Measurements from ENCODE around the gene ADRM1. TPM values are rescaled to one million over a fixed set of nuclear protein-coding genes. Genes with fewer than 3 reads are reported as not detected.

The ADRM1 gene
- total RNA-seq, 5 donors from 2014 or later (not counting 1 experiment from before 2014, with no cell fraction given) = 44.7 to 80.3 (median 72.9) TPM

GRCh38 chr20:62333820-62334595 lies 31.2 kb downstream of the ADRM1 start:
- Histone ChIP-seq H3K27ac (ENCODE audit: low read length) (no peak overlapping the region), H3K27me3 (replicated peaks in 1 of 2; ENCODE audit: control insufficient read depth in 2 of 2, extremely low read depth in 1 of 2, insufficient read depth in 2 of 2, low read length in 1 of 2) (peaks cover 0 to 58% of the 10 kb centered on the region in 2 experiments), H3K36me3 (ENCODE audit: control insufficient read depth in 2 of 2, extremely low read depth in 1 of 2, insufficient read depth in 1 of 2, low read length in 1 of 2) (no peaks in the 10 kb centered on the region), H3K4me1 (ENCODE audit: control insufficient read depth in 1 of 2, extremely low read depth in 1 of 2, insufficient read depth in 2 of 2, low read length in 2 of 2) (no peaks in the 10 kb centered on the region), H3K4me3 (ENCODE audit: control insufficient read depth in 1 of 2, extremely low read depth in 1 of 2, low read length in 1 of 2) (no peak overlapping the region), H3K9me3 (no peaks in the 10 kb centered on the region)
- no peak for DNase-seq
- Mint-ChIP-seq H3K9me3 (no peaks in the 10 kb centered on the region), H3K4me3 (no peak overlapping the region), H3K27me3 (peaks cover 0 to 10% of the 10 kb centered on the region in 2 donors), H3K36me3 (no peaks in the 10 kb centered on the region), H3K4me1 (peaks cover 0 to 10% (median 0%) of the 10 kb centered on the region in 3 donors), H3K27ac (no peak overlapping the region)
- ATAC-seq (replicated peaks in 1 of 4) = no peak
- WGBS (ENCODE audit: insufficient coverage) = 90% methylated on average over 28 of the region's 37 CpGs
- ChIA-PET POLR2A (no interaction called here), CTCF (no interaction called here)

- Mint-ChIP-seq H3K27ac (no peak overlapping the region), H3K4me3 (no peak overlapping the region), H3K27me3 (peaks cover 6 to 12% of the 10 kb centered on the region in 2 donors), H3K4me1 (peaks cover 0 to 15% (median 0%) of the 10 kb centered on the region in 3 donors), H3K9me3 (no peaks in the 10 kb centered on the region), H3K36me3 (no peaks in the 10 kb centered on the region)
- Histone ChIP-seq H3K4me3 (ENCODE audit: control insufficient read depth in 1 of 2, extremely low read depth in 1 of 2, low read length in 1 of 2) (no peak overlapping the region), H3K27ac (ENCODE audit: low read length) (no peak overlapping the region), H3K36me3 (ENCODE audit: control insufficient read depth in 2 of 2, extremely low read depth in 1 of 2, insufficient read depth in 1 of 2, low read length in 1 of 2) (no peaks in the 10 kb centered on the region), H3K9me3 (no peaks in the 10 kb centered on the region), H3K4me1 (ENCODE audit: control insufficient read depth in 1 of 2, extremely low read depth in 1 of 2, insufficient read depth in 2 of 2, low read length in 2 of 2) (no peaks in the 10 kb centered on the region), H3K27me3 (replicated peaks in 1 of 2; ENCODE audit: control insufficient read depth in 2 of 2, extremely low read depth in 1 of 2, insufficient read depth in 2 of 2, low read length in 1 of 2) (peaks cover 0 to 56% of the 10 kb centered on the region in 2 experiments)
- CTCF ChIA-PET = no interaction called here
- WGBS (ENCODE audit: insufficient coverage) = 84% methylated on average over 8 of the region's 13 CpGs
- POLR2A ChIA-PET = no interaction called here
- ATAC-seq (replicated peaks in 1 of 4) = no peak
- DNase-seq = no peak
Observed at GRCh38 chr20:62334881-62335280, 32.1 kb downstream of the ADRM1 start.

- CTCF ChIA-PET = no interaction called here
- no peaks in the 10 kb centered on the region for H3K9me3 ChIP-seq
- 73% methylated on average over 6 of the region's 6 CpGs for WGBS (ENCODE audit: insufficient coverage)
- H3K4me1 ChIP-seq (ENCODE audit: control insufficient read depth in 1 of 2, extremely low read depth in 1 of 2, insufficient read depth in 2 of 2, low read length in 2 of 2) = no peaks in the 10 kb centered on the region
- POLR2A ChIA-PET = no interaction called here
- Mint-ChIP-seq H3K4me3 (no peak overlapping the region), H3K4me1 (peaks cover 0 to 15% (median 0%) of the 10 kb centered on the region in 3 donors), H3K27ac (no peak overlapping the region), H3K27me3 (peaks cover 9 to 13% of the 10 kb centered on the region in 2 donors), H3K36me3 (no peaks in the 10 kb centered on the region), H3K9me3 (no peaks in the 10 kb centered on the region)
- H3K36me3 ChIP-seq (ENCODE audit: control insufficient read depth in 2 of 2, extremely low read depth in 1 of 2, insufficient read depth in 1 of 2, low read length in 1 of 2) = no peaks in the 10 kb centered on the region
- H3K27ac ChIP-seq (ENCODE audit: low read length) = no peak overlapping the region
- no peak overlapping the region for H3K4me3 ChIP-seq (ENCODE audit: control insufficient read depth in 1 of 2, extremely low read depth in 1 of 2, low read length in 1 of 2)
- ATAC-seq (replicated peaks in 1 of 4) (no peak), DNase-seq (no peak)
- peaks cover 0 to 56% of the 10 kb centered on the region in 2 experiments for H3K27me3 ChIP-seq (replicated peaks in 1 of 2; ENCODE audit: control insufficient read depth in 2 of 2, extremely low read depth in 1 of 2, insufficient read depth in 2 of 2, low read length in 1 of 2)
Observed at GRCh38 chr20:62335532-62335931, 32.7 kb downstream of the ADRM1 start.

- Histone ChIP-seq H3K27ac (ENCODE audit: low read length) (no peak overlapping the region), H3K36me3 (ENCODE audit: control insufficient read depth in 2 of 2, extremely low read depth in 1 of 2, insufficient read depth in 1 of 2, low read length in 1 of 2) (no peaks in the 10 kb centered on the region), H3K27me3 (replicated peaks in 1 of 2; ENCODE audit: control insufficient read depth in 2 of 2, extremely low read depth in 1 of 2, insufficient read depth in 2 of 2, low read length in 1 of 2) (peaks cover 0 to 56% of the 10 kb centered on the region in 2 experiments), H3K9me3 (no peaks in the 10 kb centered on the region), H3K4me3 (ENCODE audit: control insufficient read depth in 1 of 2, extremely low read depth in 1 of 2, low read length in 1 of 2) (no peak overlapping the region), H3K4me1 (ENCODE audit: control insufficient read depth in 1 of 2, extremely low read depth in 1 of 2, insufficient read depth in 2 of 2, low read length in 2 of 2) (no peaks in the 10 kb centered on the region)
- WGBS (ENCODE audit: insufficient coverage) = 65% methylated on average over 4 of the region's 11 CpGs
- ChIA-PET POLR2A (no interaction called here), CTCF (no interaction called here)
- no peaks in the 10 kb centered on the region for H3K36me3 Mint-ChIP-seq
- no peaks in the 10 kb centered on the region for H3K9me3 Mint-ChIP-seq
- peaks cover 9 to 13% of the 10 kb centered on the region in 2 donors for H3K27me3 Mint-ChIP-seq
- peaks cover 0 to 15% (median 0%) of the 10 kb centered on the region in 3 donors for H3K4me1 Mint-ChIP-seq
- ATAC-seq (replicated peaks in 1 of 4) = no peak
- no peak overlapping the region for H3K27ac Mint-ChIP-seq
- DNase-seq = no peak
- no peak overlapping the region for H3K4me3 Mint-ChIP-seq
Observed at GRCh38 chr20:62336329-62336728, 33.5 kb downstream of the ADRM1 start.

- no peak overlapping the region for H3K4me3 ChIP-seq (ENCODE audit: control insufficient read depth in 1 of 2, extremely low read depth in 1 of 2, low read length in 1 of 2)
Observed at GRCh38 chr20:62336775-62337557, 34.2 kb downstream of the ADRM1 start.

GRCh38 chr20:62337558-62338293 lies 34.9 kb downstream of the ADRM1 start:
- peaks cover 0 to 48% of the 10 kb centered on the region in 2 experiments for H3K27me3 ChIP-seq (replicated peaks in 1 of 2; ENCODE audit: control insufficient read depth in 2 of 2, extremely low read depth in 1 of 2, insufficient read depth in 2 of 2, low read length in 1 of 2)
- H3K36me3 ChIP-seq (ENCODE audit: control insufficient read depth in 2 of 2, extremely low read depth in 1 of 2, insufficient read depth in 1 of 2, low read length in 1 of 2) = no peaks in the 10 kb centered on the region
- H3K4me1 ChIP-seq (ENCODE audit: control insufficient read depth in 1 of 2, extremely low read depth in 1 of 2, insufficient read depth in 2 of 2, low read length in 2 of 2) = no peaks in the 10 kb centered on the region
- H3K9me3 ChIP-seq = no peaks in the 10 kb centered on the region
- ChIA-PET POLR2A (no interaction called here), CTCF (no interaction called here)
- peaks cover 9 to 14% of the 10 kb centered on the region in 2 donors for H3K27me3 Mint-ChIP-seq
- DNase-seq = peak in 1 of 35 experiments; percentile 30
- H3K4me3 ChIP-seq (ENCODE audit: control insufficient read depth in 1 of 2, extremely low read depth in 1 of 2, low read length in 1 of 2) = no peak overlapping the region
- H3K27ac Mint-ChIP-seq = peak overlapping the region in 1 of 2 donors; percentile 27
- H3K27ac ChIP-seq (ENCODE audit: low read length) = no peak overlapping the region
- H3K4me1 Mint-ChIP-seq = peaks cover 0 to 15% (median 0%) of the 10 kb centered on the region in 3 donors
- H3K36me3 Mint-ChIP-seq = no peaks in the 10 kb centered on the region
- no peak for ATAC-seq (replicated peaks in 1 of 4)
- no peak overlapping the region for H3K4me3 Mint-ChIP-seq
- H3K9me3 Mint-ChIP-seq = no peaks in the 10 kb centered on the region
- 50% methylated on average over 25 of the region's 34 CpGs for WGBS (ENCODE audit: insufficient coverage)

More at GRCh38 chr20:62336775-62337557, 34.2 kb downstream of the ADRM1 start:
- Mint-ChIP-seq H3K27ac (no peak overlapping the region), H3K9me3 (no peaks in the 10 kb centered on the region), H3K4me1 (peaks cover 0 to 15% (median 0%) of the 10 kb centered on the region in 3 donors), H3K27me3 (peaks cover 9 to 14% of the 10 kb centered on the region in 2 donors), H3K4me3 (no peak overlapping the region), H3K36me3 (no peaks in the 10 kb centered on the region)
- ChIA-PET CTCF (no interaction called here), POLR2A (no interaction called here)
- WGBS (ENCODE audit: insufficient coverage) = 87% methylated on average over 50 of the region's 53 CpGs
- Histone ChIP-seq H3K9me3 (no peaks in the 10 kb centered on the region), H3K27ac (ENCODE audit: low read length) (no peak overlapping the region), H3K27me3 (replicated peaks in 1 of 2; ENCODE audit: control insufficient read depth in 2 of 2, extremely low read depth in 1 of 2, insufficient read depth in 2 of 2, low read length in 1 of 2) (peaks cover 0 to 55% of the 10 kb centered on the region in 2 experiments), H3K36me3 (ENCODE audit: control insufficient read depth in 2 of 2, extremely low read depth in 1 of 2, insufficient read depth in 1 of 2, low read length in 1 of 2) (no peaks in the 10 kb centered on the region), H3K4me1 (ENCODE audit: control insufficient read depth in 1 of 2, extremely low read depth in 1 of 2, insufficient read depth in 2 of 2, low read length in 2 of 2) (no peaks in the 10 kb centered on the region)
- DNase-seq (no peak), ATAC-seq (replicated peaks in 1 of 4) (no peak)

All from T-cell (primary cell).